ENCODE results near the gene MYLK2. TPM values are rescaled to one million over a fixed set of nuclear protein-coding genes. Genes with fewer than 3 reads are reported as not detected.

MYLK2 gene
- total RNA-seq, 2 donors from 2014 or later = 0.12 TPM; not detected in 1

DNA sequence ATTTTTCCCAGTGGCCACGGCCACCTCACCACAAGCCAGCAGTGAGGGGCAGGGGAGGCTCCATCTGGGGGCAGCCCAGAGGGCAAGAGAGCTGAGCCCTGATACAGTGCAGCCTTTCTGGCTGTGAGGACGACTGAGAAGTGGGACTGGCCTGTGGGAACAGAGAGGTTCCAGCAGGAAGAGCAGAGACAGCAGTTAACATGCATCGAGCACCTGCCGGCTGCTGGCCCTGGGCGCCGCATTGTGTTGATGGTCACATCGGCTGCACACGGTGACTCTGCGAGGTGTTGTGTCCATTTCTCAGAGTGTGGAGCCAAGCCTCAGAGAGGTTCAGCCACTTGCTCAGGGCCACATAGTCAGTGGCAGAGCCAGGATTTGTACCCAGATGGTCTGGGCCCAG, 16.4 kb downstream of the MYLK2 start:
- no peaks in the 10 kb centered on the region for H3K36me3 ChIP-seq
- peaks cover 0 to 43% of the 10 kb centered on the region in 2 donors for H3K4me1 ChIP-seq
- TF ChIP-seq, protein P1, sequence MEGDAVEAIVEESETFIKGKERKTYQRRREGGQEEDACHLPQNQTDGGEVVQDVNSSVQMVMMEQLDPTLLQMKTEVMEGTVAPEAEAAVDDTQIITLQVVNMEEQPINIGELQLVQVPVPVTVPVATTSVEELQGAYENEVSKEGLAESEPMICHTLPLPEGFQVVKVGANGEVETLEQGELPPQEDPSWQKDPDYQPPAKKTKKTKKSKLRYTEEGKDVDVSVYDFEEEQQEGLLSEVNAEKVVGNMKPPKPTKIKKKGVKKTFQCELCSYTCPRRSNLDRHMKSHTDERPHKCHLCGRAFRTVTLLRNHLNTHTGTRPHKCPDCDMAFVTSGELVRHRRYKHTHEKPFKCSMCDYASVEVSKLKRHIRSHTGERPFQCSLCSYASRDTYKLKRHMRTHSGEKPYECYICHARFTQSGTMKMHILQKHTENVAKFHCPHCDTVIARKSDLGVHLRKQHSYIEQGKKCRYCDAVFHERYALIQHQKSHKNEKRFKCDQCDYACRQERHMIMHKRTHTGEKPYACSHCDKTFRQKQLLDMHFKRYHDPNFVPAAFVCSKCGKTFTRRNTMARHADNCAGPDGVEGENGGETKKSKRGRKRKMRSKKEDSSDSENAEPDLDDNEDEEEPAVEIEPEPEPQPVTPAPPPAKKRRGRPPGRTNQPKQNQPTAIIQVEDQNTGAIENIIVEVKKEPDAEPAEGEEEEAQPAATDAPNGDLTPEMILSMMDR (IDR thresholded peaks at IDR 0.05) = no peak
- DNase-seq (ENCODE audit: low spot score) = no peak
- peak overlapping the region; percentile 24 to 61 for H3K27ac ChIP-seq
- H3K27me3 ChIP-seq = no peaks in the 10 kb centered on the region
- no peaks in the 10 kb centered on the region for H3K9me3 ChIP-seq
- no peak overlapping the region for H3K4me3 ChIP-seq

DNA sequence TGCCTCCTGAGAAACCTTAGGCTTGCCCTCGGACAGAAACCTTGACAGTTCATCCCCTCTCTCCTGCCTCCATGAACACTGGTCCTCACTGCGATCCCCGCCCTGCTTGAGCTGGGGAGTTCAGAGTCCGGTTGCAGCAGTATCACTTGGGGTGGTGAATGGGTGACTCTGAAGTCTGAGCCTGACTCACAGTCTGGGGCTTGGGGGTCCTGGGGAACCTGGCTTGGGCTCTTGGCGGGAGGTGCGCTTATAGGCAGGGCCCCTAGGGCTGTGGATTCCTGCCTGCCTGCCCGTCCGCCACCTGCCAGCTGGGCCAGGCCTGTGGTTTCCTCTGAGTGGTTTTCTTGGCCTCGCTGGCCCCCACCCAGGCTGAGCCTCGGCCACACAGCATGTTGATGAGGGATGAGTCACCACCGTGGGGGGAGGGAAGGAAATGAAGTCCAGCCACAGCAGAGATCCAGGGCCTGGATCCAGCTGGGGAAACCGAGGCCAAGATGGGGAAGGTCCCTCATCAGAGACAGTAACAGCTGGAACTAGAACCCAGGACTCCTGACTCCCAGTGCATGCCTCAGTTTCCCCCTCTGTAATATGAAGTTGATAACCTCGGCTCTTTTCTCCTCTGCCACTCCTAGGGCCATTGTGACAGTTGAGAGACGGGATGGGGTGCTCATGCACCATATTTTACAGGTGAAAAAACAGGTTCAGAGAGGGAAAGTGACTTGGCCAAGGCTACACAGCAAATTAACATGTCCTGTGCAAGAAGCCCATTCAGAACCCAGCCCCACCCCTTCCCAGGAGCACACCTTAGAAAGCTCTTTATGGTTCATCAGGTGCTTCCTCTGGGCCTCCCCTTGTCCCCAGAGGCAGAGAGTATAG, 17.1 kb downstream of the MYLK2 start:
- Histone ChIP-seq H3K27me3 (no peaks in the 10 kb centered on the region), H3K4me1 (peaks cover 0 to 48% of the 10 kb centered on the region in 2 donors)

DNA sequence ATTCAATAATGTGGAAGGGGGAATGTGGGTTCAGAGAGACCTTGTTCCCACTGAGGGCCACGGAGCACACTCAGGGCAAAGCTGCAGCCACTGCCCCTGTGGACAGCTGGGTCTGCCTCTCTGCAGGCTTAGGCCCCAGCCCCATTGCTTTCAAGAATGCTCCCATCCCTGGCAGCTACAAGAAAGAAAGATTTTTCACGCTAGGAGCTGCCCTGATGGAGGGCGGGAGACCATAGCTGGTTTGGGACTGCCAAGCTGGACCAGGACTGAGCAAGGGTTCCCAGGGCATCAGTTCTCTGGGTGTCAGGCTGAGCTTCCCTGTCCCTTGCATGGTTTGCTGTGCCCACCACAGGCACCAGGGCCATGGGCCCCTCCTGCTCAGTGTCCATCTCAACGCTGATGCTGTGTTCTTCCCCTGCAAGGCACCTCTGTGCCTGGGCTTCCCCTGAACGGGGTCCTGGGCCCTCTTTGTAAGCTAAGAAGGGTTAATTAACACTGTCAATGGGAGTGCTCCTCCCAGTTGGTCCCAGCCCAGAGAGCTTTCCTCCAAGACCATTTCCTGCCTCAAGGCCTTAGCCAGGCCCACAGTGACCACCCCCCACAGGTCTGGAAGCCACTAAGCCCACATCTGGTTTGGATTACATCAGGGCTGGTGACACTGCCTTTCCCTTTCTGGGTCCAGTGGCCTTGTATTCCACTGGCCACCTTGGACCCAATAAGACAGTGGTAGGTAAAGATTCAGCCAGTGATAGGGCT, 17.9 kb downstream of the MYLK2 start:
- no peaks in the 10 kb centered on the region for H3K36me3 ChIP-seq
- no peaks in the 10 kb centered on the region for H3K27me3 ChIP-seq
- peaks cover 0 to 56% of the 10 kb centered on the region in 2 donors for H3K4me1 ChIP-seq
- no peaks in the 10 kb centered on the region for H3K9me3 ChIP-seq
- H3K27ac ChIP-seq = peak overlapping the region; percentile 33 to 61
- H3K4me3 ChIP-seq = no peak overlapping the region
- TF ChIP-seq, protein P1 (IDR thresholded peaks at IDR 0.05) = no peak
- no peak for DNase-seq (ENCODE audit: low spot score)

More for the DNA sequence above, 17.1 kb downstream of the MYLK2 start:
- H3K36me3 ChIP-seq = no peaks in the 10 kb centered on the region
- no peak overlapping the region for H3K4me3 ChIP-seq
- peak; percentile 91 for DNase-seq (ENCODE audit: low spot score)
- TF ChIP-seq, protein P1 (IDR thresholded peaks at IDR 0.05) = no peak
- H3K9me3 ChIP-seq = no peaks in the 10 kb centered on the region
- H3K27ac ChIP-seq = peak overlapping the region; percentile 33 to 61

DNA sequence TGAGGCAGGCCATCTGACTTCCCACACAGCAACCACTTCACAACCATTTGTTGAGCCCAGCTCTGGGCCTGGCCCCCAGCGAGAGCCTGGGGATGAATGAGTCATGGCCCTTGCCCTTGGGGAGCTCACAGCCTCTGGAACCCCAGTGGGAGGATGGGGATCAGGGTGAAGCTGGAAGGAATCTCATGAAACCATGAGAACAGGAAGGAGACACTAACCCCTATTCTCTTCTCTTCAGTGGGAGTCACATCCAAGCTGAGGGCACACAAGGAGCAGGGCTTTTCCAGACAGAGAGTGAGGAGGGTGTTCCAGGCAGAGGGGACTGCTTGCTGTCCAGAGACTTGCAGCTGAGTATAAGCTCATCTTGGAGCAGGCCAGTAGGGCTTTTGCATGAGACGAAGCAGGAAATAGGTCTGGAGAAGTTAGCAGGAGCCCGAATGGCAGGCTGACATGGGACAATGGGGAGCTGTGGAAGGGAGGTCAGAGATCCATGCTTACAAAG, 18.8 kb downstream of the MYLK2 start:
- Histone ChIP-seq H3K9me3 (no peaks in the 10 kb centered on the region), H3K4me3 (no peak overlapping the region), H3K27ac (peak overlapping the region in 1 of 2 donors; percentile 56), H3K36me3 (no peaks in the 10 kb centered on the region), H3K4me1 (peaks cover 0 to 65% of the 10 kb centered on the region in 2 donors), H3K27me3 (no peaks in the 10 kb centered on the region)
- DNase-seq (ENCODE audit: low spot score) = no peak
- TF ChIP-seq, protein P1 (IDR thresholded peaks at IDR 0.05) = no peak

DNA sequence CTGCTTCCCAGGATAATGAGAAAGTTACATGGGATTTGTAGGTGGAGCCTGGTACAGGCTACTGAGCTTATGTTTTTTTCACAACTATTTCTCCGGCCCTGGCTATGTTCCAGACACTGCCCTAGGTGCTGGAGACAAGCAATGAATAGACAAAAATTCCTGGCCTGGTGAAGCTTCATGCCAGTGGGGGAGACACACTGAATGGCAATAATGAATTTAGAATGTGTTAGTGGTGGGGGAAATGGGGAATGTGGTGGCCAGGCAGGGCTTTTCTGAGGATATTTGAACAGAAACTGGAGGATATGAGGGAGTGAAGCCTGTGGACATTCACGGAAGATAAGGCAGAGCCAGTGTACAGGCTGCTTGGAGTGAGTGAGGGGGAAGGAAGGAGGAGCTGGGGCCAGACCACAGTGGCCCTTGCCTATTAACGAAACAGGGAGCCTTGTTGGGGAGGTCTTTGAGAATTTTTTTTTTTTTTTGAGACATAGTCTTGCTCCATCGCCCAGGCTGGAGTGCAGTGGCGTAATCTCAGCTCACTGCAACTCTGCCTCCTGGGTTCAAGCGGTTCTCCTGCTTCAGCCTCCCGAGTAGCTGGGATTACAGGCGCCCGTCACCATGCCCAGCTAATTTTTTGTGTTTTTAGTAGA, 19.6 kb downstream of the MYLK2 start:
- H3K27ac ChIP-seq = peak overlapping the region; percentile 29 to 56
- TF ChIP-seq, protein P1 (IDR thresholded peaks at IDR 0.05) = no peak
- no peaks in the 10 kb centered on the region for H3K9me3 ChIP-seq
- no peak overlapping the region for H3K4me3 ChIP-seq
- no peaks in the 10 kb centered on the region for H3K27me3 ChIP-seq
- DNase-seq (ENCODE audit: low spot score) = no peak
- H3K4me1 ChIP-seq = peaks cover 0 to 67% of the 10 kb centered on the region in 2 donors
- H3K36me3 ChIP-seq = no peaks in the 10 kb centered on the region
